Peyer's patch (tissue), 4 donors: Measurements from ENCODE around the gene RNF150. TPM values are rescaled to one million over a fixed set of nuclear protein-coding genes. Genes with fewer than 3 reads are reported as not detected.

Source experiments
- DNase-seq, 3 donors: peaks; one replicate each; pipeline ENCODE4 v3.0.0-alpha.2; 2017 to 2019
- H3K27ac ChIP-seq, 4 donors: fragments of 200-600 bp; sonication (generic); one replicate each; pipeline ENCODE4 v1.5.1; 2016 to 2019
- H3K27me3 ChIP-seq, 2 donors: fragments of 200-600 bp; sonication (generic); one replicate each; pipeline ENCODE4 v1.5.1; 2019
- H3K36me3 ChIP-seq, 3 donors: fragments of 200-600 bp; sonication (generic); one replicate each; pipeline ENCODE4 v1.5.1; 2016 to 2019
- H3K4me1 ChIP-seq, 4 donors: fragments of 200-600 bp; sonication (generic); one replicate each; pipeline ENCODE4 v1.5.1; 2016 to 2019
- H3K4me3 ChIP-seq, 4 donors: fragments of 200-600 bp; sonication (generic); 1 replicate in 3 of 4; 2 replicates in 1 of 4; pipeline ENCODE4 v1.5.1; 2016 to 2019; ENCODE audit warnings: mild to moderate bottlenecking in 1 of 4
- H3K9me3 ChIP-seq, 4 donors: fragments of 200-600 bp; sonication (generic); one replicate each; pipeline ENCODE4 v1.5.1; 2016 to 2019; ENCODE audit warnings: mild to moderate bottlenecking in 1 of 4
- POLR2A ChIP-seq, 2 donors: fragments of 450-650 bp; IDR thresholded peaks; one replicate each; pipeline ENCODE4 v1.5.1; 2017; ENCODE audit warnings: antibody characterized with exemption in 2 of 2, mild to moderate bottlenecking in 2 of 2, moderate library complexity in 2 of 2
- total RNA-seq, 4 donors: library from RNA; depleted of rRNA; stranded (reverse); fragments of >200 nt; gene quantifications; one replicate each; pipeline ENCODE4 v1.1.0, GENCODE V29; 2016
- TF ChIP-seq, protein P1 (sequence below), 6 experiments: fragments of 450-650 bp in 4 of 6; fragments of 200-600 bp in 2 of 6; sonication (generic) in 1 of 6; IDR thresholded peaks; one replicate each; pipeline ENCODE4 v1.5.1; 2017 to 2019; ENCODE audit warnings: antibody characterized with exemption in 6 of 6, mild to moderate bottlenecking in 3 of 6, moderate library complexity in 1 of 6

The RNF150 gene
- total RNA-seq: 1 to 10 TPM; 1.2 to 9.9 (median 2.5) TPM

DNA sequence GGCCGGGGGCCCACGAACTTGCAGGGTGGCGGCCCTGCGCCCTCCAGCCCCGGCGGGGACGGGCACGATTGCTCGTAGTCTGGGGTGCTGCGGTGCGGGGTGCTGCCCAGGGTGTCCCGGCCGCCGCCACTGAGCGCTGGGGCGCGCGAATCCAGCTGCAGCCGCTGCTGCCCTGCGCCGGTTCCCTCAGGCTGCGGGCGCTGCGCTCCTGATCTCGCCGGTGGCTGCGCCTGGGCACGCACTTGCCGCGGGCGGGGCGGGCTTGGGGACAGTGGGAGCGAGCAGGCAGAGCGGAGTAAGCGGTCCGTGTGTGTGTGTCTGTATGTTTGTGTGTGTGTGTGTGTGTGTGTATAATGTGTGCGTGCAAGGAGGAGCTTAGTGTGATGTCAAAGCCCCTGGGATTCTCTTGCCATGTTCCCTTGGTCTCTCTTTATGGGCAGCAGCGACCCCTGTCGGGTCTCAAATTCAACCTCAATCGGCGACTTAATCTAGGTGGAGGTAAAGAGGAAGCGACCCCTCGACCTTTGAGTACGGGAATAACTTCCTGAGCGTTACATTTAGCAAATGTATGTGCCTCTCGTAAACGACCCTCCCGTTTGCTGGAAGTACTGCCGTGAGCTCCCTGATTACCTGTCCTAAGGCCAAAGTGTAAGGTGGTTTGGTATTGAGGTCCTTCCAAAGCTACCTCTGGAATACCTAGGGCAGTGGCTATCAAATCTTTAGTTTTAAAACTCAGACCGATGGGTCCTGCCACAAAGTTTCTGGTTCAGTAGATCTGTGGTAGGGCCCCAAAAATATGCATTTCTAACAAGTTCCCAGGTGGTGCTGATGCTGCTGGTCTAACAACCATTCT lies at the start of gene RNF150:
Gene RNF150 (minus strand): TSS at position 324 of the 853 bp plus-strand sequence.
- Histone ChIP-seq H3K27me3 (no peaks in the 10 kb centered on the region), H3K4me1 (no peaks in the 10 kb centered on the region)

DNA sequence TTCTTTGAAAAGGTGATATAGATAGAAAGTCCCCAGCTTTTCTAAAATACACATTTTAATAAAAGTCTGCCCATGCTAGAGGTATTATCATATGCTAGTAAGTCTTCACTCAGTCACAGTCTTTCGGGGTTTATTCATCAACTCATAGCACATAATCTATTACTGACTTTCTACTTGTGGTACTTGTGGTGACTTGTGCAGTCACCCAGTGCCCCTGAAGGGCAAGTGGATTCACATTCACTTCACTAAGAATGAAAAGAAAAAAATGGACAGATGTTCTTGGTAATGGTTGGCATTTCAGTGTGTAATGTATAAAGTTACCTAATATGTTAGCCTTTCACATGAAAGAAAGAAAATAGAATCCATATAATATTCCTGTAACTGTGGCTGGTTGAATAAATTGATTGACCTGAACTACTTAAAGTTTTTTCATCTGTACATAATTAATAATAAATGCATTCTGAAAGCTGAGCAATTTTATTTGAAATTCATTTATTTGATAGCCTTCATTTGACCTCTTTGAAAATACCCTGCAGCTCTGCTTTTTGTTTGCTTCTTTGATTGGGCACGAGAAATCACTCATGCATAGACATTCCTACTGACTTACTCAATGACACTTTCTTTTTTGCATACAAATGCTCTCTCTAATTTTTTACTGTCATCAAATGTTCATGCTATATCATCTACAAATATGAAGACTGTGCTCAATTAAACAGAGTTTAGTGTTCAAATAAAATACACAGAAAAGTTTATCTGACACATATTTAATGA lies 47.9 kb upstream of the RNF150 start:
- DNase-seq: no peak
- no peaks in the 10 kb centered on the region for H3K4me1 ChIP-seq
- no peaks in the 10 kb centered on the region for H3K27me3 ChIP-seq
- no peak overlapping the region for H3K27ac ChIP-seq
- H3K36me3 ChIP-seq: no peaks in the 10 kb centered on the region
- H3K9me3 ChIP-seq: no peaks in the 10 kb centered on the region
- H3K4me3 ChIP-seq: no peak overlapping the region
- TF ChIP-seq POLR2A (IDR thresholded peaks at IDR 0.05): no peak
- TF ChIP-seq, protein P1, sequence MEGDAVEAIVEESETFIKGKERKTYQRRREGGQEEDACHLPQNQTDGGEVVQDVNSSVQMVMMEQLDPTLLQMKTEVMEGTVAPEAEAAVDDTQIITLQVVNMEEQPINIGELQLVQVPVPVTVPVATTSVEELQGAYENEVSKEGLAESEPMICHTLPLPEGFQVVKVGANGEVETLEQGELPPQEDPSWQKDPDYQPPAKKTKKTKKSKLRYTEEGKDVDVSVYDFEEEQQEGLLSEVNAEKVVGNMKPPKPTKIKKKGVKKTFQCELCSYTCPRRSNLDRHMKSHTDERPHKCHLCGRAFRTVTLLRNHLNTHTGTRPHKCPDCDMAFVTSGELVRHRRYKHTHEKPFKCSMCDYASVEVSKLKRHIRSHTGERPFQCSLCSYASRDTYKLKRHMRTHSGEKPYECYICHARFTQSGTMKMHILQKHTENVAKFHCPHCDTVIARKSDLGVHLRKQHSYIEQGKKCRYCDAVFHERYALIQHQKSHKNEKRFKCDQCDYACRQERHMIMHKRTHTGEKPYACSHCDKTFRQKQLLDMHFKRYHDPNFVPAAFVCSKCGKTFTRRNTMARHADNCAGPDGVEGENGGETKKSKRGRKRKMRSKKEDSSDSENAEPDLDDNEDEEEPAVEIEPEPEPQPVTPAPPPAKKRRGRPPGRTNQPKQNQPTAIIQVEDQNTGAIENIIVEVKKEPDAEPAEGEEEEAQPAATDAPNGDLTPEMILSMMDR (IDR thresholded peaks at IDR 0.05): no peak

More for the DNA sequence above, at the start of gene RNF150:
- H3K27ac ChIP-seq: peak within 1 kb of the TSS in 3 of 4 donors; percentile 57 to 80 (median 59)
- H3K4me3 ChIP-seq: peak within 1 kb of the TSS; percentile 41 to 73 (median 57)
- TF ChIP-seq POLR2A (IDR thresholded peaks at IDR 0.05): no peak
- TF ChIP-seq, protein P1 (IDR thresholded peaks at IDR 0.05): peak in 5 of 6 experiments; percentile 9 to 36 (median 27)
- H3K36me3 ChIP-seq: no peaks in the 10 kb centered on the region
- peak; percentile 29 to 65 (median 53) for DNase-seq
- no peaks in the 10 kb centered on the region for H3K9me3 ChIP-seq

DNA sequence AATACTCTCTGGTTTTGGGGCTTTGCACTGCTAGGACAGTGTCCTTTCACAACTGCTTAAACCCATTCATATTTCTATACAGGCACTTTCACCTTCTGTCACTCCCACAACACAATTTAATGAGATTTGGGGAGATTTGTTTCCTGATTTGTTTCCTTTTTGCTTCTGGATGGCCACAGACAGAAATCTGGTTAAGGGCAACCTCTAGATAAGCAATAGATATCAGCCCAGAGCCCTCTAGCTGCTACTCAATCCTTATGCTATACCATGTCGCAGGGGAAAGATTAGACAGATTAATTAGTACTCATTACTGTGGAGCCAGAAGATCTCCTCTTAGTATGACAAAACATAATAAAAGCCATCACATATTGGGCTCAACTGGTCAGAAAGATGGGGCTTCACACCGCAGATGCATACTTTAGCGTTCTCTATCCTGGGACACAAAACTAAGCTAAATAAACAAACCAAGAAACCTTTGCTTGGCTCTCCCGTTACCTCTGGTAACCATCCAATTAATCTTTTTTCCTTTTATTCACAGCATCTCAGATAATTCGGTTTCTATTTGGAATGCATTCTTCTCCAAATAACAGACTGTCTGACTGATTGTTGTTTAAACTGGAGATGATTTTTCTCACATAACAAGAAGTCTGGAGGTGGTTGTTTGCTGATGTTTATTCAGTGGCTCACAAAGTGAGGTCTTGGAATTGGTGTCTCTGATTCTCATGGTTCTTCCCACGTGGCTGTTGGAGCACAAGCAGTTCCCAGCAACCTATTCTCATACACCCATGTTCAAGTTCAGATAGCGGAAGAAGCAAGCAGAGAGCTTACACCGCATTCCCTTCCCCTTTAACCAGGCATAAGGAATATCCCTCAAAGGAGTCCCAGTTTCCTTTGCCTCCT lies 46.5 kb upstream of the RNF150 start:
- Histone ChIP-seq H3K36me3 (no peaks in the 10 kb centered on the region), H3K4me1 (no peaks in the 10 kb centered on the region), H3K9me3 (no peaks in the 10 kb centered on the region), H3K27me3 (no peaks in the 10 kb centered on the region), H3K4me3 (no peak overlapping the region), H3K27ac (no peak overlapping the region)
- no peak for DNase-seq
- TF ChIP-seq POLR2A (IDR thresholded peaks at IDR 0.05): no peak
- TF ChIP-seq, protein P1 (IDR thresholded peaks at IDR 0.05): no peak

DNA sequence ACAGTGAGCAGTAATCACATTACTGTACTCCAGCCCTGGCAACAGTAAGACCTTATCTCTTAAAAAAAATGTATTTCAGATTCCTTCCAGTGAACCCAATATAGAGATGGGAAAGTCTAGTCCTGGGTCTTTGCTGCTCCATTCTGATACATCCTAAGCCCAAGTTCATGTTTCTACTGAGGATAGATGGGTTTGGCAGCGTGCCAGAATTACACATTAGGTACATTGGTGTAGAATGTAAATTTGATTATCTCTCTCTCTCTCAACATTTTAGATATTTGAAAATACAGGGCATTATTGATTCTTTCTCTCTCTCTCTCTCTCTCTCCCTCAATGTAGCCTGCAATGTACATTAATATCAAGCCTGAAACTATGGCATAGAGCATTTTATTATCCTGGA lies 43.9 kb upstream of the RNF150 start:
- H3K4me3 ChIP-seq: no peak overlapping the region
- no peak for DNase-seq
- no peaks in the 10 kb centered on the region for H3K27me3 ChIP-seq
- TF ChIP-seq, protein P1 (IDR thresholded peaks at IDR 0.05): no peak
- no peak for TF ChIP-seq POLR2A (IDR thresholded peaks at IDR 0.05)
- H3K27ac ChIP-seq: no peak overlapping the region
- no peaks in the 10 kb centered on the region for H3K36me3 ChIP-seq
- H3K9me3 ChIP-seq: no peaks in the 10 kb centered on the region
- no peaks in the 10 kb centered on the region for H3K4me1 ChIP-seq

DNA sequence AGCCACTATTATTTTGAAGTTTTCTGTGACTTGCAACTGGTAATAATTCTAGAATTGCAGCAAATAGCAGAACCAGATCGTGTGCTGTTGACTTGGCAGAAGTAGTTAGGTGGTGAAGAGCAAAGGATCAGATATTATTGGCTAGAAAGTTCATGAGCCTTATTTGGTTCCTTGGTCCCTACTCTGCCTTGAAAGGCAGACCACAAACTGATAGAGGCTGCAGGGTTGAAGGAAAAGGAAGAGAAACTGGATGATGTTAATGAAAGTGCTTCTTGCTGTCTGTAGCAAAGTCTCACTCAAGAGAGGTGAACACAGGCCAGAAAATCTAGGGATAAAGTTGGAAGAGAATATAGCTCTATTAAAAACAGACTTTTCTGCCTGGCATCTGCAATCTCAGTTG lies 41.2 kb upstream of the RNF150 start:
- no peak overlapping the region for H3K27ac ChIP-seq
- no peaks in the 10 kb centered on the region for H3K9me3 ChIP-seq
- no peaks in the 10 kb centered on the region for H3K36me3 ChIP-seq
- no peaks in the 10 kb centered on the region for H3K4me1 ChIP-seq
- TF ChIP-seq, protein P1 (IDR thresholded peaks at IDR 0.05): no peak
- TF ChIP-seq POLR2A (IDR thresholded peaks at IDR 0.05): no peak
- no peak for DNase-seq
- no peak overlapping the region for H3K4me3 ChIP-seq
- H3K27me3 ChIP-seq: no peaks in the 10 kb centered on the region
